OCI-LY7 (cell line): ENCODE results near the gene ZNF239. TPM values are rescaled to one million over a fixed set of nuclear protein-coding genes. Genes with fewer than 3 reads are reported as not detected.

Experiments used
- BruUV-seq: library from RNA; stranded (reverse); fragments of 400-500 nt; replicated peaks from 2 replicates; lab custom pipeline; 2021; lab: Mats Ljungman, UMichigan
- CTCF ChIA-PET: fragments of 300-600 bp; sonication (Branson Sonifier 250); formaldehyde crosslinking; loops from one replicate; lab custom pipeline; 2022; ENCODE audit warnings: antibody characterized with exemption; ENCODE audit not compliant: unreplicated experiment; lab: Charles Lee
- POLR2A ChIA-PET: fragments of 300-600 bp; sonication (Branson Sonifier 250); formaldehyde crosslinking; loops from one replicate; lab custom pipeline; 2022; ENCODE audit warnings: antibody characterized with exemption; lab: Charles Lee
- DNase-seq: peaks from one replicate; pipeline ENCODE4 v3.0.0-alpha.2; 2015; ENCODE audit warnings: low spot score
- H2AFZ ChIP-seq: fragments of 200-600 bp; sonication (generic), shearing (Covaris generic); 2 replicates; pipeline ENCODE4 v1.6.1; 2014; ENCODE audit warnings: mild to moderate bottlenecking, antibody characterized with exemption, low read length, moderate library complexity
- H3K27ac ChIP-seq: fragments of 200-600 bp; sonication (generic); 2 replicates; pipeline ENCODE4 v1.5.1; 2014; ENCODE audit warnings: mixed run types, low read depth, mild to moderate bottlenecking, moderate library complexity, low read length, inconsistent platforms; ENCODE audit not compliant: poor library complexity, severe bottlenecking
- H3K36me3 ChIP-seq: fragments of 200-600 bp; sonication (generic); 2 replicates; pipeline ENCODE4 v1.6.1; 2014; ENCODE audit warnings: mild to moderate bottlenecking, antibody characterized with exemption, low read length, moderate library complexity, mixed read lengths; ENCODE audit not compliant: insufficient read depth
- H3K4me1 ChIP-seq: fragments of 200-600 bp; sonication (generic); 2 replicates; pipeline ENCODE4 v1.5.1; 2014; ENCODE audit warnings: mild to moderate bottlenecking, low read length; ENCODE audit not compliant: insufficient read depth, poor library complexity, severe bottlenecking
- H3K4me2 ChIP-seq: fragments of 200-600 bp; sonication (generic); 2 replicates; pipeline ENCODE4 v1.6.1; 2014; ENCODE audit warnings: mild to moderate bottlenecking, low read length
- H3K4me3 ChIP-seq: fragments of 200-600 bp; sonication (generic); 2 replicates; pipeline ENCODE4 v1.5.1; 2014; ENCODE audit warnings: mild to moderate bottlenecking, low read depth, low read length; ENCODE audit not compliant: poor library complexity, severe bottlenecking
- H3K79me2 ChIP-seq: fragments of 200-600 bp; sonication (generic); 2 replicates; pipeline ENCODE4 v1.6.1; 2016; ENCODE audit warnings: low read depth, mild to moderate bottlenecking, low read length, moderate library complexity, mixed read lengths; ENCODE audit not compliant: insufficient read depth
- H3K9me2 ChIP-seq: fragments of 200-600 bp; sonication (generic); 2 replicates; pipeline ENCODE4 v1.6.1; 2016; ENCODE audit warnings: mild to moderate bottlenecking, low read length, mixed read lengths; ENCODE audit not compliant: insufficient read depth
- H3K9me3 ChIP-seq: fragments of 200-600 bp; sonication (generic); 2 replicates; pipeline ENCODE4 v1.6.1; 2014; ENCODE audit warnings: mild to moderate bottlenecking, mixed run types, low read length, mixed read lengths
- H4K20me1 ChIP-seq: fragments of 200-600 bp; sonication (generic); 2 replicates; pipeline ENCODE4 v1.6.1; 2014; ENCODE audit warnings: mild to moderate bottlenecking, antibody characterized with exemption, low read length, moderate library complexity, mixed read lengths; ENCODE audit not compliant: insufficient read depth
- EZH2phosphoT487 ChIP-seq: fragments of 200-600 bp; sonication (generic); IDR thresholded peaks from 2 replicates; pipeline ENCODE4 v1.6.1; 2018; ENCODE audit warnings: low read depth, borderline replicate concordance, mild to moderate bottlenecking, mixed run types, antibody characterized with exemption, low read length, moderate library complexity, mixed read lengths
- intact Hi-C: fragments of 100-400 bp; cut with micrococcal nuclease; formaldehyde crosslinking; loops from one replicate; pipeline ENCODE4 v1.10.0; 2022; ENCODE audit not compliant: unreplicated experiment
- total RNA-seq, 2 experiments: library from RNA; depleted of rRNA in 1 of 2; stranded (reverse); fragments of >200 nt in 1 of 2; shearing (Covaris generic) in 1 of 2; gene quantifications; 2 replicates each; pipeline ENCODE4 v1.2.3, GENCODE V29; 2014 to 2022
- TF ChIP-seq, protein P1 (sequence below): fragments of 200-600 bp; sonication (generic); conservative IDR thresholded peaks from 2 replicates; pipeline ENCODE4 v1.5.1; 2014; ENCODE audit warnings: mild to moderate bottlenecking, antibody characterized with exemption, low read length, moderate library complexity, mixed read lengths

The ZNF239 gene
- total RNA-seq, 2 experiments from 2014 or later: not detected

- Histone ChIP-seq H2AFZ (no peak overlapping the region), H3K27ac (no peak overlapping the region), H3K9me2 (no peaks in the 10 kb centered on the region), H3K4me3 (no peak overlapping the region), H3K9me3 (peaks cover 37% of the 10 kb centered on the region), H3K4me1 (no peaks in the 10 kb centered on the region), H3K4me2 (no peak overlapping the region), H3K79me2 (no peaks in the 10 kb centered on the region), H4K20me1 (no peaks in the 10 kb centered on the region), H3K36me3 (peaks cover 57% of the 10 kb centered on the region)
- DNase-seq: no peak
- ChIA-PET POLR2A (interaction anchor here (0.7 to 1.4 kb wide), 3 partner anchors 9 to 22 kb away, joined by 3 to 5 read pairs (median 3); partner anchors contain the start of gene ZNF485), CTCF (no interaction called here)
- BruUV-seq: TSS peak; percentile 44
- TF ChIP-seq EZH2phosphoT487: no peak
- TF ChIP-seq, protein P1, sequence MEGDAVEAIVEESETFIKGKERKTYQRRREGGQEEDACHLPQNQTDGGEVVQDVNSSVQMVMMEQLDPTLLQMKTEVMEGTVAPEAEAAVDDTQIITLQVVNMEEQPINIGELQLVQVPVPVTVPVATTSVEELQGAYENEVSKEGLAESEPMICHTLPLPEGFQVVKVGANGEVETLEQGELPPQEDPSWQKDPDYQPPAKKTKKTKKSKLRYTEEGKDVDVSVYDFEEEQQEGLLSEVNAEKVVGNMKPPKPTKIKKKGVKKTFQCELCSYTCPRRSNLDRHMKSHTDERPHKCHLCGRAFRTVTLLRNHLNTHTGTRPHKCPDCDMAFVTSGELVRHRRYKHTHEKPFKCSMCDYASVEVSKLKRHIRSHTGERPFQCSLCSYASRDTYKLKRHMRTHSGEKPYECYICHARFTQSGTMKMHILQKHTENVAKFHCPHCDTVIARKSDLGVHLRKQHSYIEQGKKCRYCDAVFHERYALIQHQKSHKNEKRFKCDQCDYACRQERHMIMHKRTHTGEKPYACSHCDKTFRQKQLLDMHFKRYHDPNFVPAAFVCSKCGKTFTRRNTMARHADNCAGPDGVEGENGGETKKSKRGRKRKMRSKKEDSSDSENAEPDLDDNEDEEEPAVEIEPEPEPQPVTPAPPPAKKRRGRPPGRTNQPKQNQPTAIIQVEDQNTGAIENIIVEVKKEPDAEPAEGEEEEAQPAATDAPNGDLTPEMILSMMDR: no peak
- intact Hi-C loops: no loop called here
These were observed 42.4 kb upstream of the ZNF239 start for GRCh38 chr10:43616697-43617370.

- no peak for DNase-seq
- intact Hi-C loops: no loop called here
- peaks cover 50% of the 10 kb centered on the region for H3K36me3 ChIP-seq
These were observed 36.2 kb upstream of the ZNF239 start for GRCh38 chr10:43610636-43611035.

More at GRCh38 chr10:43610636-43611035, 36.2 kb upstream of the ZNF239 start:
- POLR2A ChIA-PET: interaction anchor here (0.7 kb wide), 1 partner anchor 124 kb away, joined by 3 read pairs; no protein-coding TSS in a partner anchor
- H3K4me1 ChIP-seq: peaks cover 5% of the 10 kb centered on the region
- no peak overlapping the region for H2AFZ ChIP-seq
- no peak for TF ChIP-seq EZH2phosphoT487
- TF ChIP-seq, protein P1: no peak
- H3K4me2 ChIP-seq: no peak overlapping the region
- no peaks in the 10 kb centered on the region for H3K79me2 ChIP-seq
- CTCF ChIA-PET: no interaction called here
- no peaks in the 10 kb centered on the region for H3K9me2 ChIP-seq
- H3K27ac ChIP-seq: no peak overlapping the region
- no peak overlapping the region for H3K4me3 ChIP-seq
- peaks cover 10% of the 10 kb centered on the region for H3K9me3 ChIP-seq
- BruUV-seq: no TSS peak
- no peaks in the 10 kb centered on the region for H4K20me1 ChIP-seq
